ENCODE data around the gene MGMT.

Gene MGMT

DNA sequence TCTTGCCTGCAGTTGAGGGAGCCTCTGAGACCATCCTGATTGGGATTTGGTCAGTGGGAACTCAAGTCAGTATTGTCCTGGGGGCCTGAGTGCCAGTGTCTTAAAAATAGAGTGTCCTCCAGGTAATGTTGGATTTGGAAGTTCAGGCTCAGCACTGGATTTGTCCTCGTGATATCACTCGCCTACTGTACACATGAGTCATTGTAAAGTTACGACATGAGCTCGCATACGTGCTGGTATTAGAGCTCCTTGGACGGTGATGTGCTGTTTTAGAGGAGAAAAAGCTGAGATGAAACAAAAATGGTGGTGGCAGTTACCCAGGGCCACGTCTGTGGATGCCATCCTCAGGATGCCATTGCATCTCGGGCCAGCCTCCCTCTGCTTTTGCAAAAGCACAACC is 78.2 kb downstream of the MGMT start:
- no peak for DNase-seq

DNA sequence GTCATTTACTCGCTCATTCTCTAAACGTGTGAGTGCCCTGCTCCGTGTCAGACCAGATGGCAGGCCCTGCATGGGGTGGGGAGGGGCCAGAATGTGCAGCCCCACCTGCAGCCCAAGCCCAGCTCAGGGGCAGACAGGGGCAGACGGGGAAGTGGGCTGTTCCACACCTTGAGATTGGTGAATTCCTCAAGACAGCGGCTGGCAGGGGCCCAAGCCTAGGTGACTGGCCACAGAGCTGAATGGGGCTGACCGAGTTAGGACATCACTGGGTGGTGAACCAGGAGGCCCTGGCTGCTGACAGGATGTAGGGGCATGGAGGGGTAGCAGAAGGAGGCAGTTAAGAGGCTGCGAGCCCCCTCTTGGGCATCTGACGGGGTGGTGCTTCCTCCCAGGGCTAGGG is 79.1 kb downstream of the MGMT start:
- no peak for DNase-seq

DNA sequence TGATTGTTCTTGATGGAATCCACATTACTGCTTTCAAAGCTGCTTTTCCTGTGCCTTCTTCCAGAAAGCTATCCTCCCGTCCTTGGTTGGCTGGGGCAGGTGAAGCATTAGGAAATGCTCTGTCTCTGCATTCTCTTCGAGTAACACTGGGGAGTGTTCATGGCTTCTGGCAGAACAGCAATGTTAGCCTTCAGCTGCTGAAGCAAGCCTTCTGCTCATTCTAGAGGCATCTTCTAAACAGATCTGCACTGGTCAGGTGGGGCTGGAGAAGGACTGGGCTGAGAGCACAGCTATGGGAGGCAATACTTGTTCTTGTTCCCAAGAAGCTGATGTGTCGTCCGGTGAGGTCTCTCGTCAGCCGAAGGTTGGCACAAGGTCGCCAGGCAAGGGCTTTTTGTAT is 80.6 kb downstream of the MGMT start:
- DNase-seq, result no peak

DNA sequence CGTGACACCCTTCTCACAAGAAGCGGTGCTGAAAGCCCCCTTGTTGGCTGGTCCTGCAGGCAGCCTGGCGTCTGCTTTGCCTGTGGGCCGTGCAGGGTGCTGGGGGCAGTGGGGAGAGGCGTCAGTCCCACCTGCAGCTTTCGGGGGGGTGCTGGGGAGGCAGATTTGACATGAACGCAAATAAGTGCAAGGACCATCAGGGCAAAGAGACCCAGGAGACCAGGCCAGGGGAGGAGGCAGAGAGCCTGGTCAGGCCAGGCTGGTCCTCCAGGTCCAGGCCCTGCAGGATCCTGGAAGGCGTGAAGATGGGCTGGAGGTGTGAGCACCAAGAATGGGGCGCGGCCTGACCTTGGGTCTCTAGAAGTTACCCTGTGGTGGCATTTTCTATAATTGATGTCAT is 81.6 kb downstream of the MGMT start:
- no peak for DNase-seq

DNA sequence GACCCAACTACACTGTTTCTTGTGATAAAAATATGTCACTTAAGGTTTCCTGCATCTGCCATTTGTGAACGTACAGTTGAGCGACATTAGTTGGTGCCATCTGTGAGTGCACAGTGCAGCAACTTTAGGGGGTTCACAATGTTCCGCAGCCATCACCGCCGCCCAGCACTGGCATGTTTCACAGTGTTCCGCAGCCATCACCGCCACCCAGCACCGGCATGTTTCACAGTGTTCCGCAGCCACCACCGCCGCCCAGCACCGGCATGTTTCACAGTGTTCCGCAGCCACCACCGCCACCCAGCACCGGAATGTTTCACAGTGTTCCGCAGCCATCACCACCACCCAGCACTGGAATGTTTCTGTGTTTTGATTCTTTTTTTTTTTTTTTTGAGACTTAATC is 83.0 kb downstream of the MGMT start:
- DNase-seq, result no peak

DNA sequence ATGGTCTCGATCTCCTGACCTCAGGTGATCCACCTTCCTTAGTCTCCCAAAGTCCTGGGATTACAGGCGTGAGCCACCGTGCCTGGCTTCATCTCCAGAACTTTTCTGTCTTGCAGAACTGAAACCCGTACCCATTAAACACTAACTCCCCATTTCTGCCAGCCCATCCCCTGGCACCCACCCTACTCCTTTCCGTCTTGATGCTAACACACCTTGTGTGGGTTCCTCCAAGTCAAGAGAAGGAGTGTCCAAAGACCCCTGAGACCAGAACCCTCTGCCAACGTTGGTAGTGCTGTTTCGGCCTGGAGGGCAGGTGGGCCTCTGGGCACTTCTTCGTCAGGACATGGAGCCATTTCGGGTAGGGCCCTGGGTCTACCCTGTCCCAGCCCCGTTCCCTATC is 83.6 kb downstream of the MGMT start:
- no peak for DNase-seq

DNA sequence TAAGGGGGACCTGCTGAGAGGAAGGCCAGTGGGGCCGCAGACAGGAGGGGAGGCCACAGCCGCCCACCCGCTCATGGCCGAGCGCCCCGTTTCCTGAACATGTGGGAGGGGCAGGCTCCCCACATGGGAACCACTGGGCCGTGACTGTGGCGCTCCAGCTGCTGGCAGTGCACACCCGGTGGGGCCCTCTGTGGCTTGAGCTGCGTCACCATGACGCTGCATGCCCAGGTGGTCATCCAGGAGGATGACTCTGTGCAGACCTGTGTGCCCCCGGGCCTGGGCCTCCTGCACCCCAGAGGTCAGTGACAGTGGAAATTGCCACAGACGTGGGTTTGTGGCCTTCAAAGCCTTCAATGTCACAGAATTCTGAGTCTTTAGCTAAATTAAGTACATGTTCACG is 85.1 kb downstream of the MGMT start:
- no peak for DNase-seq

DNA sequence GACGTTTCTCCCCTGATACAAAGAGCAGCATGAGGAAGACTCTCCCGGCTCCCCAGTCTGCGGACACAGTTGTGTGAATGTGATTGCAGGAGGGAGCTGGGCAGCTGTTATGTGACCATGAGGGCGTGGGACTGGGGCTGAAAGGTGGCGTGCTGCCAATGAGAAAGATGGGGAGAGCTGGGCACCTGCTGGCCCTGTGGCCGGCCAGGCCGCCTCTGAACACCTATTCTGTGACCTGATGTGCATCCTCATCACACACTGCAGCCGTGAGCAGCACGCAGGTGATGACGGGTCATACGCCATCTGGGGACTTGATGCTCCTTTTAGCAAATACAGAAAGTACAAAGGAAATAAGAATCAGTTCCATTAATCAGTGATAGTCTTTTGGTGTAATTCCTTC is 86.9 kb downstream of the MGMT start:
- no peak for DNase-seq

DNA sequence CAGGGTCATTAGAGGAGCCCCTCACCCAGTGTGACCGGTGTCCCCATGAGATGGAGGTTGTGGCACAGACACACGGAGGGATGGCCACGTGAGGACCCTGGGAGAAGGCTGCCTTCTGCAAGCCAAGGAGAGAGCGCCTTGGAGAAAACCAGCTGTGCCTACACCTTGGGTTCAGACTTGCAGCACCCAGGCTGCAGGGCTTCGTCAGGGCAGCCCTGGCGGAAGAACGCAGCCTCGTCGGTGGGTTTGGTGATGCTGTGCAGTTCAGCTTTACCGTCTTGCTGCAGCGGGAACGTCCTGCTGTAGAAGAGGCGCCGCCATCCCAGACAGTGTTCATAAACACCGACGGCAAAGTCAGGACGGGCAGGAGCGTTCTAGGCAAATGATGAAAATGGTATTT is 89.3 kb downstream of the MGMT start:
- DNase-seq, result no peak

DNA sequence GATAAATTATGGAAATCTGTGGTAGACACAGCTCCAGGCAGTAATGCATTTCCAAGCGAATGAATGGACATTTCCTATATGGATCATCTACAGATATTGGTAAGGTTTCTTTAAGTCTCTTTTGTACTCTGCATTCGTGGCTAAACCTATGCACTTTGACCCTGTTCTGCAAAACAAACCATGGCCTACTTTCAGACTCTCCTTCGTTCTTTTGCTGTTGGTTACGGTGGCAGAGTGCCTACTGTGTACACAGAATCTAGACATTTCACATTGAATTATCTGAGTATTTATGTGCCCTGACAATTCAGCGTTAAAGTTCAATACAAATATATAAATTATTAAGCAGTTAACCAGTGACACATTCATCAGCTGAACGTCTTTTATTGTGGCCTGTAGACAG is 93.3 kb downstream of the MGMT start:
- DNase-seq, result no peak

DNA sequence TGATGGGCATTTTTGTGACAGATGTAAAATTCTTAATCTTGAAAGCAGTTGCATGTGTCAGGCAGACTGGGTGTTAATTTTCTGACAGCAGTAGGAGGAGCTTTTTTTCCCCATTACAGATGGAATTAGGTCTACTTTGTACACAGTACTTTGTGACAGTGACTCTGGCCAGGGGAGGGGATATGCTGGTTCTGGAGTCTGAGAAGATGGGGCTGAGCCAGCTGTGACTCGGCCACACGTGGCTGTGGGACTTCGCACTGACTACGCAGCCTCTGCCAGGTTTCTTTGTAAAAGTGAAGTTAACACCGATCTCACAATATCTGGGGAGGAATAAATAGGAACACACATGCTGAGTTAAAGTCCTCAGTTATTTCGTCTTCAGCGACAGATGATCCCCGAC is 95.4 kb downstream of the MGMT start:
- DNase-seq, result no peak

DNA sequence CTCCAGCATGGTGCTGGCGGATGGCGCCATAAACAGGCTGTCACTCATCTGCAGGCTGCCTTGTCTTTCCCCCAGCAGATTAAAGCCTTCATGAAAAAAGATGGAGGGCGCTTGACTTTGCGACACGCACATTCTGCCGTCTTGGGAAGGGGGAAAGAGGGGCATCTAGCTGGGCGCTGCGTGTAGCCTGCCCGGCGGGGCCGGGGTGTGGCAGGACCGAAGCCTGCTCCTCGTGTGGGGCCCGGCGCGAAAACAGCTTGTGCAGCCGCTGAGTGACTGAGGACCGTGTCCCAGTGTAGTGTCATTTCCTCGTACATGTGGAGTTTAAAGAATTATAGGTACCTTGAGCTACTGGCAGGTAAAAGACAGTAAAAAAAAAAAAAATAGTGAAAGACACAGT is 97.9 kb downstream of the MGMT start:
- DNase-seq, result no peak

DNA sequence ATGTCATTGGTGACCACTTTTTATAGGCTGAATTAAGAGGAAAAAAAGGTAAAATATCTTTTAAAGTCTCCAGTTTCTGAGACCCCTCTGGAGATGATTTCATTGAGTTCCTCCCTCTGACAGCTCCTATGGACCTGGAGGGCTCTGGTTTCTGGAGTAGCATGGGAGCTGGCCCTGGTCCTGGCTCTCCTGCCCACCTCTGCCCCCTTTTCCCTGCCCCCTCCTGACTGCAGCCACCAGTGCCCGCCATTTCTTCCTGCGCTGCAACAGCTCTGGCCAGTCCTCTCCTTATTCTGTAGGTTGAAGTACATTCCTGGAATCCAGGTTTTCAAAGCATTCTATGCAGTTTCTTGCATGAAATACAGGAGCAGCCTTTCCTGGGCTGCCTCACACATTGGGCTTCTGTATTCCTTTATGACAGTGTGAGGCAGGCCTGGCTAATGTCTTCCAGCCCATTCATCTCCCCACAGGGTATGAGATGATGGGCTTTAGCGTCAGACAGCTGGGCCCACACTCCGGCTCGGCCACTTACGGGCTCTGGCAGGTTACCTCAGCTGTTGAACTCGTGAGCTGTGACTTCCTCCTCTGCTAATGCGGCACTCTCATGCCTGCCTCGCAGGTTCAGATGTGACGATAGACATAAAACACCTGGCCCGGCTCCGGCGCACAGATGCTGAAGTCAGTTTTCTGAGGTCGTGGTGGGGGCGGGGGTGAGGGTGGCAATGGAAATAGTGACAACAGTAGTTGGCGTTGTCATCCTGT is 101.7 kb downstream of the MGMT start:
- DNase-seq, result no peak

DNA sequence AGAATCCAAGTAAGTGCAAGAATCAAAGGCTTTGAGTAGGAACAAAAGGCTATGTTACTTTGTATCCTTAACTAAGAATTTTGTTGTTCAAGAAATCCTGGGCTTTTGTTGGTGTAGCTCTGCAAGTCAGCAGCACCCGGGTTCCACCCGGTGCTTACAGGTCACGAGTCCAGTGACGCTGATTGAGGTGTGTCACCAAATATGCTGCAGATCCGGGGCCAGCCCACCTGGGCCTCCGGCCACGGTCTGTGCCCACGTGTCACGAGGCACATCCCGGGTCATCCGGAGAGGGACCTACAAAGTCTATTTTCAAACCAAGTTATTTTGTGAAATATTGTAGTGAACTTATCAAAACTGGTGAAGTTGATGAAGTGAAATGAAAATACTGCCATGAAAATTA is 103.1 kb downstream of the MGMT start:
- DNase-seq, result no peak

DNA sequence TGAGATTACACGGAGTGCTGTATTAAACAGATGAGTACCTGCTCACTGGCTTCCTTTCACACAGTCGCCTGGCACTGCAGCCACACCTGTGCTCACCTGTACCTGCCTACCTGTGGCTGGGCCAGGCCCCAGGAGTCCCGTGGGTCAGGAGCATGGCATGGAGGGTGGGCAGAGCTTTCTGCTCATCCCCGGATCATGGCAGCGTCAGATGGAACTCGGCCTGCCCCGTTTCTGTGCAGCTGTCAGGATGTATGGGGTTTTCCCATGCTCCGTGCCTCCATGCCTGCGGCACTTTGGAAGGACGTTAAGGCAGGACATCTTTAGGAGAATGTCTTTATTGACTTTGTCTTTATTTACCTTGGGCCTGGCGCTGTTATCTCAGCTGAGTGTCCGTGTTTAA is 112.2 kb downstream of the MGMT start:
- DNase-seq, result no peak

DNA sequence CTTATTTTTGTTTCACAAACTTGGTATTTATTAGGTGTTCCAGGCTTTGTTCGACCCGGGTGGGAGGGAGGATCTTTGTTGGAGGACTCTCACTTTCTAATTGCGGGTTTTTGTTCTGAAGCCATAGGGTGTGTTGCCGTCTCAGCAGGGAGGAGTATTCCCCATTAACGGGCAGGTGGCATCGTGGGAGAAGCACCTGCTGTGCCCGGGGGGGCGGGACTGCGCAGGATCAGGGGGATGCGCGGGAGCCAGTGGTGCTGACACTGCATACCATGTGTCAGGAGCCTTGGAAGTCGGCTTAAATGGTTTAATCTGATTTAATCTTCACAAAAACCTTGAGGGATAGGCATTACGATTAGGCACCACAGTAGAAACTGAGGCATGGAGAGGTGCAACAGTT is 113.0 kb downstream of the MGMT start:
- no peak for DNase-seq

DNA sequence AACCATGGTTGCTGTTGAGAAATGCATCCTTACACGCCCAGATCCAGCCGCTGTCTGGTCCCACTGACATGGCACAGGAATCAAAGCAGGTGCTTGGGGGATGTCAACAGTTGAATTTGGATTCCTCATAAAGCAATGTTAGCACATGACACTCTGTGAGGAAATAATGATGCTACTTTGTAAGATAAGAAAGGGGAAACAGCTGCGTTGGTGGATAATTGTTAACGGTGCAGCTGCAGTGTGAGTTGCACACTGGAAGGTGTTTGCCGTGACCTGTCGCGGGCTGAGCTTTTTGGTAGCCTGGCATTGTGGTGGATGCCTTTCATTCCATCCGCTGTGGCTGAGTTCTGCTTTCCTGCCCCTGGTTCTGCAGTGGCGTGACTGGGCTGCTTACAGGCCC is 113.9 kb downstream of the MGMT start:
- DNase-seq, result no peak

DNA sequence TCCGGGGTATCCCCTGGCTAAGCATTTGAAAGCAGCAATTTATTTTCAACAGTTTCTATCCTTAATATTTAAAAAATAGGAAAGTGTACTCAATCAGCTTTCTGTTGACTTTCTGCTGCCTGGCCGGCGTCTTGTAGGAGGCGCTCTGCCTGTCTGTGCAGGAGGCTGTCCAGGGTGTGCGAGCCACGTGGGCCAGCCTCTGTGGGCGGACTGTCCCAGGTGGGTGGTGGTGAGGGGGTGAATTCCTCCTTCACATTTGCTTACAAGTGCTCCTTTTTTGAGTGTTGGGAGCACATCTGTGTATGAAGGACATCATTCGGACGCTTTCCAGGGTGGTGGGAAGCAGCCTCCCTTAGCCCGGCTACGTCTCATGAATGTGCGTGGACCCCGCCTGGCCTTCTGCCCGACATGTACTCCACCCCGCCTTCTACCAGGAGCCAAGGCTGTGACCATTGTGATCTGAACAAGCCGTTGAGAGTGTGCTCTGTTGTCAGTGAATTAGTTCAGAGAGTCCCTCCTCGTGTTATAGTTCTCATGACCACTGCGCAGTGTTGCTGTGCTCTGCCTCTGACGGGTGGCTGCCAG is 114.9 kb downstream of the MGMT start:
- DNase-seq, result no peak

DNA sequence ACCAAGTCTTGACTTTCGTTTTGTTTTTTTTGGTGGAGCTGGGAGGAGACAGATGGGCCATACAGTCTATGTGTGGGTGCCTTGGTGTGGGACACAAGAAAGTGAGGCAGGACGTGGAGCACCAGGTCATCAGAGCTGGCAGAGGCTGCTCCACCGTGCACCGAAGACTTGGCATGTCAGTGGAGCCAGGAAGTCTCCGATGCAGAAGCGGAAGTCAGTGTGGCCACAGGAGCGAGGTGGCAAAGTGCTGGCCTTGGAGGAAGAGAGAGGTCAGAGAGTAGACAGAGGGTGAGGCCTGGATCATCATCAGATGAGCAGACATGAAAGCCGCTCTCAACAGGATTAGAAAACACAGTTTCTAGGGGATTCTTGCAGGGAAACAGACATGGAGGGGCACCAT is 116.8 kb downstream of the MGMT start:
- no peak for DNase-seq

DNA sequence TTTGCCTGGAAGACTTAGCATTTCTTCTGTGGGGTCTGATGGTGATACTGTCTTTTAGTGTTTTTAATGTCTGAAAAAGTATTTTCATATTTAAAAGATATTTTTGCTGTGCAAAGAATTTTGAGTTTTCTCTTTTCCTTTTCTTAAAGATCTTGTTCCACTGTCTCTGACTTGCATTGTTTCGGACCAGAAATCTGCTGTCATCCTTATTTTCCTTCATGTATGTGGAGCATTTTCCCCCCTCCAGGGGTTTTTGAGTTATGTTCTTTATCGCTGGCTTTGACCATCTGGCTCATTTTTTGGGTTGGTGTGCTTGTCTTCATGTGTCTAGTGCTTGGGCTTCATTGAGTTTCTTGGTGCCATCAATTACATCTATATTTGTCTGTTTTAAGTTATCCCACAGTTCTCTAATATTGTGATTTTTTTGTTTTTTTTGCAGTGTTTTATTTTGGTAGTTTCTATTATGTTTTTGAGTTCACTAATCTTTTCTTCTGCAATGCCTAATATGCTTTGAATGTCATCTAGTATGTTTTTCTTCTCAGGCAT is 119.9 kb downstream of the MGMT start:
- DNase-seq, result no peak

DNA sequence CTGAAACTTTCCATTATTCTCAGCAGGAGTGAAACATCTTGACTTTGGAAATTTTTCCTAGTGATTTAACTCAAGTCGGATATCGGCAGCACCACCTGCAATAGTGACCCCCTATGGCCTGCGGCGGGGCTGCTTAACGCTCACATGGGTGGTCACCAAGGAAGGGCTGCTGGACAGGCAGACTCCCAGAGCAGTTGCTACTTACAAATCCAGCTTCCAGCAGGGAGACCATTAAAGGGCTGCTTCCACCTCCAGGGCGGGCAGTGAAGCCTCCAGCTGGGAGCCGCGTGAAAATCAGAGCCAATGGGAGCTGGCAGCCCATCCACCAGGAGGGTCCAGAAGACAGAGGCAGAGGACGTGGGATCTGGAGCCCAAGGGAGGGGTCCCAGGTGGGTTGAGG is 122.5 kb downstream of the MGMT start:
- DNase-seq, result no peak

DNA sequence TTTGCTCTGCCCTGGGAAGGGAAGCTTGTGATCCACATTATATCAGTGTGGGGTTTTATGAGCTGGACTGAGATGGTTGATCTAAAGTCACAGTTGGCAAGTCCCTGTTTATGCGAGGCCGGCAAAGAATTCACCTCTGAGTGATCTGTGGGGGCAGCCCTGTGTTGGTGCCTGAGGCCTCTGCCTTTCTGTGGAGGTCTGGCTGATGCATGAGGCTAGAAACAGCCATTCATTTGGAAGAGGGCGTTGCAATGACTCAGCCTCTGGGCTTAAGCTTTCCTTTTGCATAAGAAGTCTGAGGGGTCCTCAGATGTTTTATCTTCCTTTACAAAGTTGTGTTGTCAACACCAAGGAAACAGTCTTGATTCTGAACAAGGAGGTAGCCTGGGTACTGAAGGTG is 126.9 kb downstream of the MGMT start:
- DNase-seq, result no peak

DNA sequence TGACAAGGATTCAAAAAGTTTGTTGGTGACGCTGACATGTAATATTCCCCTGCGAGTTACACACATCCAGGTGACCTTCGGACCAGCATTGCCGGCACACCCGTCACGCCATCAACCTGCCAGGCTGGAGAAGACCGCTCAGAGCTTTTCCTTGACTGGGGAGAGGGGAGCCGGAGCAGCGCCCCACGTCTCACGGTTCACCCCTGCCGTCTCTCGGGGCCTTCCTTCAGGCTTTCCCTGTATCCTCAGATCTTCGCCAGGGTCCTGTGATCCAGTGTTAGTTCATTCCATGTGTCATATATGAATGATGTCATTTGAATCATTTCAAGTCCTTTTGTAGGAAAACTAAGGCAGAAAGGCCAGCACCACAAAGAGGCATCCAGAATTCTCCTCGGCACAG is 127.8 kb downstream of the MGMT start:
- no peak for DNase-seq

DNA sequence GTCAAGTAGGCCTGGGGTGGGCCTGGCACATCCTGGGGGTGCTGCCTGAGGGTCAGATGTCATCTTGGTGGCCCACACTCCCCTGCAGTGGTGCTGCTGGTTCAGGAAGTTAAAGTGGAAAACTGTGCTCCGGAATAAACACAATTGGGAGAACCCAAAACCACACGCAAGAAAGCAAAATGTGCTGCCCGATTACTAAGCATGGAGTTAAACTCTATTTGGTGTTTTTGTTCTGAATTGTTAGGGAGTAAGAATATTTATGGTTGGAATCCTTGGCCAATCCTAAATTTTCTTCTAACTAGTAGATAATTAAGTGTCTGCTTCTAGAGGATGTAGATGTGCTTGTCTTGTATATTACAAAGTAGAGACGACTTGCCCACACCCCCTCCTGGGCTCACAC is 131.4 kb downstream of the MGMT start:
- no peak for DNase-seq

DNA sequence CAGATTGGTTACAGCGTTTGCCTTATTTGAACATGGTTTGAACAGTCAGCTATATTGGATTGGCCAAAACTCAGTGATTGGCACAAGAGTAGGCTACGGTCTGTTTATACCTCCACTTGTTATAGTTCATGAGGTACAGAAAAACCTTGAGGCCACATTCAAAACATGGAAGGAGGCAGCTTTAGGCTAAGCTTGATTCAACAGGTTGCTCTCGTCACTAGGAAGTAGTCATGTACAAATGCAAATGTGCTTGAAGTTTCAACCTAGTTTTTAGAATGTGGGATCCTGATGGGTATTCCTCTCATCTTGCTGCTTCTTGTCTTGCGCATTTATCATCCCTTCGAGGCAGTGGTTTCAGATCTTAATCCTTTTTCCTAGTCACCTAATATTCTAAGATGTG is 132.1 kb downstream of the MGMT start:
- no peak for DNase-seq
